Lung (tissue), 12 donors: ENCODE results near the gene PRKN. TPM values are rescaled to one million over a fixed set of nuclear protein-coding genes. Genes with fewer than 3 reads are reported as not detected.

ENCODE experiments used
- ATAC-seq: fragments of 200-7000 bp; cut with Tn5 transposase; one replicate; pipeline ENCODE4 v1.9.1; 2020; ENCODE audit warnings: moderate number of reproducible peaks; ENCODE audit not compliant: insufficient read depth, low FRiP score
- DNase-seq, 3 donors: peaks; one replicate each; pipeline ENCODE4 v3.0.0-alpha.2; 2013 to 2017
- H3K27ac ChIP-seq, 2 donors: one replicate each; pipeline ENCODE4 v1.5.1; 2013; ENCODE audit warnings: mild to moderate bottlenecking in 2 of 2, moderate library complexity in 2 of 2, control low read depth in 1 of 2, inconsistent platforms in 1 of 2, low read depth in 1 of 2, low read length in 1 of 2
- H3K27me3 ChIP-seq, 3 donors: one replicate each; pipeline ENCODE4 v1.5.1; 2013; ENCODE audit warnings: low read length in 2 of 3; ENCODE audit not compliant: control insufficient read depth in 3 of 3, insufficient read depth in 3 of 3
- H3K36me3 ChIP-seq, 4 donors: one replicate each; pipeline ENCODE4 v1.5.1; 2013; ENCODE audit warnings: low read length in 4 of 4, mild to moderate bottlenecking in 1 of 4, moderate library complexity in 1 of 4; ENCODE audit not compliant: control insufficient read depth in 4 of 4, insufficient read depth in 4 of 4
- H3K4me1 ChIP-seq, 5 donors: one replicate each; pipeline ENCODE4 v1.5.1; 2013; ENCODE audit warnings: low read length in 5 of 5, mild to moderate bottlenecking in 2 of 5, moderate library complexity in 1 of 5; ENCODE audit not compliant: control insufficient read depth in 5 of 5, insufficient read depth in 5 of 5
- H3K4me3 ChIP-seq: one replicate; pipeline ENCODE4 v1.5.1; 2013; ENCODE audit warnings: mild to moderate bottlenecking, control low read depth, moderate library complexity
- H3K9ac ChIP-seq, 2 donors: one replicate each; pipeline ENCODE4 v1.5.1; 2013; ENCODE audit warnings: low read length in 2 of 2, control low read depth in 1 of 2; ENCODE audit not compliant: insufficient read depth in 1 of 2
- H3K9me3 ChIP-seq, 4 donors: one replicate each; pipeline ENCODE4 v1.5.1; 2013; ENCODE audit warnings: low read length in 3 of 4, mild to moderate bottlenecking in 1 of 4, moderate library complexity in 1 of 4; ENCODE audit not compliant: control insufficient read depth in 4 of 4, insufficient read depth in 3 of 4
- WGBS, 2 donors: extraction: QIAGEN DNeasy Blood & Tissue Kit; methylation state at CpG; one replicate each; pipeline ENCODE4 v1.1.7; 2013; 5-methylcytosine and 5-hydroxymethylcytosine counted together
- polyA plus RNA-seq, 2 donors: library from polyadenylated mRNA; stranded (reverse); fragments of 200-250 nt; gene quantifications; one replicate each; pipeline ENCODE4 v1.2.1, GENCODE V29; 2013
- total RNA-seq, 2 donors: library from RNA; depleted of rRNA in 1 of 2; stranded (reverse); fragments of >200 nt in 1 of 2; gene quantifications; one replicate each; pipeline ENCODE4 v1.2.1, GENCODE V29; 2014 to 2021
- TF ChIP-seq, protein P1 (sequence below): IDR thresholded peaks from 2 replicates; pipeline ENCODE4 v1.5.1; 2012; ENCODE audit warnings: mild to moderate bottlenecking; ENCODE audit errors: control extremely low read depth, extremely low read depth
- donor health status: control.
- donor health status: control.
- donor health status: Bipolar disorder and iron deficiency.
- donor health status: healthy.
- donor health status: DM: yes; HTN: yes; CAD: no.

PRKN gene
- total and polyA plus RNA-seq, 4 donors = 0.27 to 11.2 (median 3.1) TPM

DNA sequence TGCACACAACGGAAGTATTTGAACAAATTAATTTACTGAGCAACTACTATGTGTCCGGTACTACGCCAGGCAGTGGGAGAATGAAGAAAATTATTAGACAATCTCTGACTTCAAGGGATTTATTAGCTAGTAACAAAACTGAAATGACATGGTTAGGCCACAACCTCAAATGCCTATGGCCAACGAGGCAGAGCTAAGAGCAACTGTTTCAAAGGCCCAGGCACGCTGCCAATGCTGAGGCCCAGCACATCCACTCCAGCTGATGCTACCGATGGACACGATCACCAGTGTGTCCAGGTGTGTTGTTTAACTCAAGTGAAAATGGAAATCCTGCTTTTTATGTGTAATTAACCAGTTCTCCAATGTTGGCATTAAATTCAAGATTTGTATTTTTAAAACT is 420.9 kb downstream of the PRKN start:
- peaks cover 0 to 2% (median 0%) of the 10 kb centered on the region in 4 donors for H3K9me3 ChIP-seq
- 89 to 91% methylated on average over 7 of the region's 7 CpGs for WGBS, 2 donors
- no peaks in the 10 kb centered on the region for H3K27me3 ChIP-seq
- H3K4me3 ChIP-seq = no peak overlapping the region
- no peak for ATAC-seq
- H3K36me3 ChIP-seq = no peaks in the 10 kb centered on the region
- no peak overlapping the region for H3K9ac ChIP-seq
- DNase-seq = no peak
- H3K27ac ChIP-seq = no peak overlapping the region
- TF ChIP-seq, protein P1, sequence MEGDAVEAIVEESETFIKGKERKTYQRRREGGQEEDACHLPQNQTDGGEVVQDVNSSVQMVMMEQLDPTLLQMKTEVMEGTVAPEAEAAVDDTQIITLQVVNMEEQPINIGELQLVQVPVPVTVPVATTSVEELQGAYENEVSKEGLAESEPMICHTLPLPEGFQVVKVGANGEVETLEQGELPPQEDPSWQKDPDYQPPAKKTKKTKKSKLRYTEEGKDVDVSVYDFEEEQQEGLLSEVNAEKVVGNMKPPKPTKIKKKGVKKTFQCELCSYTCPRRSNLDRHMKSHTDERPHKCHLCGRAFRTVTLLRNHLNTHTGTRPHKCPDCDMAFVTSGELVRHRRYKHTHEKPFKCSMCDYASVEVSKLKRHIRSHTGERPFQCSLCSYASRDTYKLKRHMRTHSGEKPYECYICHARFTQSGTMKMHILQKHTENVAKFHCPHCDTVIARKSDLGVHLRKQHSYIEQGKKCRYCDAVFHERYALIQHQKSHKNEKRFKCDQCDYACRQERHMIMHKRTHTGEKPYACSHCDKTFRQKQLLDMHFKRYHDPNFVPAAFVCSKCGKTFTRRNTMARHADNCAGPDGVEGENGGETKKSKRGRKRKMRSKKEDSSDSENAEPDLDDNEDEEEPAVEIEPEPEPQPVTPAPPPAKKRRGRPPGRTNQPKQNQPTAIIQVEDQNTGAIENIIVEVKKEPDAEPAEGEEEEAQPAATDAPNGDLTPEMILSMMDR = no peak
- H3K4me1 ChIP-seq = no peaks in the 10 kb centered on the region

DNA sequence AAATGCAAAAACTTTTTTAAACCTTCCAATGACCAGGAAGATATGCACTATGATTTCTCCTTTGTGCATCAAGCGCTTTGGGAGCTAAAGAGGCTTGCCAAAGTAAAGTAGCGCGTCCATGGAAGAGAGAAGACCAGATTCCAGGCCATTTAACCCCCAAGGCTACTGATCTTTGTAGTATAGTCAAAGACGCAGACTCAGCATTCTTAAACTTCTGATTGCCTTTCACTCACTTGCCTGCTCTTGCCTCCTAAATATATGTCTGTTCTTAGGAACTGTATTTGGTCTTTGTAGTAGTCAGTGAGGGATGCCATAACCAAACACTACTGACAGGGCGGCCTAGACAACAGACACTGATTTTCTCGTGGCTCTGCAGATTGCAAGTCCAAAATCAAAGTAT is 426.4 kb downstream of the PRKN start:
- Histone ChIP-seq H3K4me3 (no peak overlapping the region), H3K27me3 (no peaks in the 10 kb centered on the region), H3K4me1 (no peaks in the 10 kb centered on the region), H3K27ac (no peak overlapping the region), H3K9ac (no peak overlapping the region), H3K9me3 (peaks cover 0 to 2% (median 0%) of the 10 kb centered on the region in 4 donors), H3K36me3 (no peaks in the 10 kb centered on the region)
- TF ChIP-seq, protein P1 = no peak
- ATAC-seq (no peak), DNase-seq (no peak)
- 88 to 93% methylated on average over 6 of the region's 6 CpGs for WGBS, 2 donors

DNA sequence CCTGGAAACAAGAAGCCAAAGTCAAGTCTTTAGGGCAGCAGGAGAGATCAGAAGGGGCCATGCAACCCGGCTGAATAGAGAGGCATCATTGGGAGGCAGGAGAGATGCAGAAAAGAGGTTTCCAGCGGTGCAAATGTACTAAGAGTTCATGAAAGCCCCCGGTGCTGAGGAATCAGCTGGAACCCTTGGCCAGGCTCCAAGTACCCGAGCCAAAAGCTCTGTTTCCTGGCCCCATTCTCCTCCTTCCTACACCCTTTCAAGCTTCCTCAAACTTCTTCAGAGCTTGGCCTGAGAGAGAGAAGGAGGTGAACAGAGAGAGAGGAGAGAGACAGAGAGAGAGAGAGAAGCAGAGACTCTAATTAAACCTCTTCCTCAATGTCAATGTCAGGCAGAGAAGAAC is 433.5 kb downstream of the PRKN start:
- no peak overlapping the region for H3K4me3 ChIP-seq
- TF ChIP-seq, protein P1 = no peak
- peaks cover 0 to 2% (median 0%) of the 10 kb centered on the region in 4 donors for H3K9me3 ChIP-seq
- no peak overlapping the region for H3K27ac ChIP-seq
- H3K9ac ChIP-seq = no peak overlapping the region
- H3K27me3 ChIP-seq = no peaks in the 10 kb centered on the region
- peaks cover 0 to 19% (median 3%) of the 10 kb centered on the region in 5 donors for H3K4me1 ChIP-seq
- no peaks in the 10 kb centered on the region for H3K36me3 ChIP-seq
- 17 to 22% methylated on average over 4 of the region's 4 CpGs for WGBS, 2 donors
- DNase-seq (peak; percentile 52 to 79 (median 73)), ATAC-seq (no peak)

DNA sequence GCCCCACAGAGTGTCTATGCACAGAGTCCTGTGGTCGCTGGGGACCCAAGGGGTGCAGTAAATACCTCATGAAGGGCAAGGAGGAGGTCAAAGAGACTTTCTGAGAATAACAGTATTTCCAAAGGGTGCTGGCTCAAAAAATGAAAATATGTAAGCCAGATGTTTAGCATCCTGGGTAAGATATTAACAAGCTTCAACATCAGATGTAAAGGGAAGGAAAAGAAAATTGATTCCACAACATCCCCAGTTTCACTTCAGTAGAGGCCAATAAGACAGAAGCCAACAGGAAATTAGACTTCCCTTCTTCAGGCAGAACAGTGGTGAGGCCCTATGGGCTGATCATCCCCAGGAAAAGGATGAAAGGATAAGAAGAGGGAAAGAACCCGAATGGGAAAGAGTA is 434.7 kb downstream of the PRKN start:
- no peak overlapping the region for H3K27ac ChIP-seq
- no peak overlapping the region for H3K4me3 ChIP-seq
- DNase-seq (no peak), ATAC-seq (no peak)
- no peaks in the 10 kb centered on the region for H3K9me3 ChIP-seq
- WGBS, 2 donors = 73 to 75% methylated on average over 2 of the region's 2 CpGs
- peaks cover 0 to 19% (median 3%) of the 10 kb centered on the region in 5 donors for H3K4me1 ChIP-seq
- H3K9ac ChIP-seq = no peak overlapping the region
- H3K27me3 ChIP-seq = no peaks in the 10 kb centered on the region
- H3K36me3 ChIP-seq = no peaks in the 10 kb centered on the region
- TF ChIP-seq, protein P1 = no peak
